GM19351 (cell line): ENCODE results near the gene KRT77.

Source experiments
- ATAC-seq: cut with Tn5 transposase; IDR thresholded peaks from one replicate; pipeline ENCODE4 v1.9.1; 2021; ENCODE audit warnings: mild to moderate bottlenecking, moderate library complexity; ENCODE audit not compliant: unreplicated experiment

The KRT77 gene

DNA sequence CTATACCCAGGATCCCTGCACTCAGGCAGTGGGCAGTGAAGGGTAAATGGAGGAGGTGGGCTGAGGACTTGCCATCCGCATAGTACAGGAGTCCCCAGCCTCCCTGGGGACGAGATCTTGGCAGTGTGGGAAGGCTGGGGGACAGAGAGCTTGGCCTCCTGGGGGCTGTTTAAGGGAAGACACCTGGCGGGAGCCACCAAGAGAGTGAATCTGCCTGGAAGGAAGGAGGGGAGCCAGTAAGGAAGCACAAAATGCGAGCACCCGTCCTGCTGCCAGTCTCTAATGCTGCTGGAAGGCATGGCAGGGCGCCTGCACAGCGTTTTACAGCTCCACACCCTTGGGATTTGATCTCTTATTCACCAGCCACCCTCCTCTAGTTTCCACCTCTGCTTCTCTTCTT, 43.9 kb downstream of the KRT77 start:
- ATAC-seq, result no peak

- no peak for ATAC-seq
Observed at GRCh38 chr12:52658196-52658595, 45.1 kb downstream of the KRT77 start.

- ATAC-seq, result no peak
Observed at GRCh38 chr12:52657250-52657902, 45.9 kb downstream of the KRT77 start.

GRCh38 chr12:52656616-52657015, 46.7 kb downstream of the KRT77 start:
- ATAC-seq, result no peak

DNA sequence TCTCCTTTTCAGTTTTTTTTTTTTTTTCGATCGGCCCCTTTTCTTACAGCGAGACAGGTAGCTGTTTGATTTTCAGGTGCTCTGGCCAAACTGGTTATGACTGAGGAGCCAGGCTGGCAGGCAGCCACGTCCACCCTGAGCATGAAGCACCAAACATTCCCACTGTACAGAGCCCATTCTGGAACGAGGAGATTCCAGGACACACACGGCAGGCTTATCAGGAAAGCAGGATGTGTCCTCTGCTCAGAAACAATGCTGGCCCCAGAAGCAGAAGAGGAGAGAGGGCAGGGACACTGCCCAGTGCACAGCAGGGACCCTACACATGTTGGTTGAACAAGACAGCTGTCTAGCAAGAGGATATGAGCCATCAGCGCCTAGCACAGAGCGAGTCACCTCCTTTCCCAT, 47.6 kb downstream of the KRT77 start:
- ATAC-seq, result no peak

DNA sequence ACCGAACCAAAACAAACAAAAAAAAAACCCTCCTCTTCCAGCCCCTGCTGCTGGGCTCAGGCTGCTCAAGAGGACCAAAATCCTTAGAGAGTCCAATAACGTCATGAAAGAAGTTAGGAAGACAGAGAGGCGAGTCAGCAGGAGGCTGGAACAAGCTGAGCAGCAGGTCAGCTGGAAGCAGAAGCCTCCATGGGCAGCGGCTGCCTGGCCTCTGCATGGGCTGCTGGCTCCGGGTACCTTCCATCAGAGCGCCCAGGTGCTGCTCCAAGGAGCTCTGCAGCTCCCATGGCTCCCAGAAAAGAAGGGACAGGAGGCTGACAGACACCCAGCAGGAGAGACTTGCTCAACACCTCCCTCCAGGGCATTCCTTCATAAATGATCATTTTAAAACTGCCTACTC, 48.1 kb downstream of the KRT77 start:
- ATAC-seq, result no peak

DNA sequence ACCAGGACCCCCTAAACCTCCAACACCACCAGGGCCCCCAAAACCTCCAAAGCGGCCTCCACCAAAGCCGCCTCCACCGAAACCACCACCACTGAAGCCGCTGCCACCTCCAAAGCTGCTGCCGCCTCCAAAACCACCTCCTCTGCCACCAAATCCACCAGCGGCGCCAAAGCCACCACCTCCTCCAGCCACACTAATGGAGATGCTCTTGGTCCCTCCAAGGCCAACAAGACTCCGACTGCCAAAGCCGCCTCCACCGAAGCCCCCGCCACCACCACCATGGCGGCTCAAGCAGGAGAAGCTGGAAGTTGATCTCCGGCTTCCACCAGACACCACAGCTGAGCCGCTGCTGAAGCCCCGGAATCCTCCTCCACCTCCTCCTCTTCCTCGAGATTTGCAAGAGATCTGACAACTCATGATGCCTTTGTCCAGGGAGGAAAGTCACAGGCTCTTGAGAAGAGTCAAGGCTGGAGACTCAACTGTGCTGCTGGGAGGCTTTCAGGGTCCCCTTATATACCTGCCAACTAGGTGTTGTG, 51.5 kb downstream of the KRT77 start, which contains the start of gene KRT2:
Gene KRT2 (minus strand): TSS at position 486 of the 536 bp plus-strand sequence. CDS start 69 bp downstream, at position 417.
- ATAC-seq, result no peak

DNA sequence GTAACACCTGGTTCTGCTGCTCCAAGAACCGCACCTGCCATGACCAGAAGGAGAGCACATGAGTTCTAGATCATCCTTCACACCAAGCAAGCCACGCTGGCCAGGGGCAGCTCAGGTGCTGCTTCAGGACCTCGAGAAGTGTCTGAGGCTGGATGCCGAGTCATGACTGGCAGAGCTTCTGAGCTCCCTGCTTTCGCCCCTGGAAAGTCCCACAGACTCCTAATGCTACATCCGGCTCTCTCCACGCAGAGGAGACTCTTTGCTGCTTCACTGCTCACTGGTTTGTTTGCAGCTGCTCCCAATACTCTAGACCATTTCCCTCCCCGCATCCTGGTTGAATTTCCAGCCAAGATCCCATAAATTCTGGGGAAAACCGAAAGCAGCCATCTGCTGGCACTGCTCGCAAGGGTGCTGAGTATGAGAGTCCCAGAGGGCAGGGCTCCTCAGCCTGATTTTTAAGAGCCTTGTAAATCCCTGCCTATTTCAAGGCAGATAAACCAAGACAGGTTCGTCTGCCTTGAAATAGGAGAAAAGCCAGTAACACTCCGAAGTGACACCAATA, 52.7 kb downstream of the KRT77 start:
- ATAC-seq, result no peak

GRCh38 chr12:52649066-52649465, 54.3 kb downstream of the KRT77 start:
- ATAC-seq, result no peak

GRCh38 chr12:52648012-52648550, 55.2 kb downstream of the KRT77 start:
- no peak for ATAC-seq

DNA sequence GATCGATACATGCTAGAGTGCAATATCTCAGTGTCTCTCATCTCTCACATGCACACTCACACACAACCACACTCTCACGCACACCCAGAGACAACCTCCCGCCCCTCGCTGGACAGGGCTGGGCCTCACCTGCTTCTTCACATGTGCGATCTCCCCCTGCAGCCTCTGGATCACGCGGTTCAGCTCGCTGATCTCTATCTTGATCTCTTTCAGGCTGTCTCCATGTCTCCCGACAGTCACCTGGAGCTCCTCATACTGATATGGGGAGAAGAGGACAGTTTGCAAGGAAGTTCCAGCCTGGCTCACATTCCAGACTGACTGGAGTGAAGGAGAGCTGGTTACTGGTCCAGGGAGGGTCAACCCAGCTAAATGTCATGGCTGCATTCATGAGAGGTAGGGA, 55.7 kb downstream of the KRT77 start:
- no peak for ATAC-seq

GRCh38 chr12:52646613-52647012, 56.7 kb downstream of the KRT77 start:
- no peak for ATAC-seq

- no peak for ATAC-seq
Observed at GRCh38 chr12:52645982-52646381, 57.3 kb downstream of the KRT77 start.

- ATAC-seq, result no peak
Observed at GRCh38 chr12:52645120-52645761, 58.1 kb downstream of the KRT77 start.

GRCh38 chr12:52644078-52644415, 59.3 kb downstream of the KRT77 start:
- ATAC-seq, result no peak

DNA sequence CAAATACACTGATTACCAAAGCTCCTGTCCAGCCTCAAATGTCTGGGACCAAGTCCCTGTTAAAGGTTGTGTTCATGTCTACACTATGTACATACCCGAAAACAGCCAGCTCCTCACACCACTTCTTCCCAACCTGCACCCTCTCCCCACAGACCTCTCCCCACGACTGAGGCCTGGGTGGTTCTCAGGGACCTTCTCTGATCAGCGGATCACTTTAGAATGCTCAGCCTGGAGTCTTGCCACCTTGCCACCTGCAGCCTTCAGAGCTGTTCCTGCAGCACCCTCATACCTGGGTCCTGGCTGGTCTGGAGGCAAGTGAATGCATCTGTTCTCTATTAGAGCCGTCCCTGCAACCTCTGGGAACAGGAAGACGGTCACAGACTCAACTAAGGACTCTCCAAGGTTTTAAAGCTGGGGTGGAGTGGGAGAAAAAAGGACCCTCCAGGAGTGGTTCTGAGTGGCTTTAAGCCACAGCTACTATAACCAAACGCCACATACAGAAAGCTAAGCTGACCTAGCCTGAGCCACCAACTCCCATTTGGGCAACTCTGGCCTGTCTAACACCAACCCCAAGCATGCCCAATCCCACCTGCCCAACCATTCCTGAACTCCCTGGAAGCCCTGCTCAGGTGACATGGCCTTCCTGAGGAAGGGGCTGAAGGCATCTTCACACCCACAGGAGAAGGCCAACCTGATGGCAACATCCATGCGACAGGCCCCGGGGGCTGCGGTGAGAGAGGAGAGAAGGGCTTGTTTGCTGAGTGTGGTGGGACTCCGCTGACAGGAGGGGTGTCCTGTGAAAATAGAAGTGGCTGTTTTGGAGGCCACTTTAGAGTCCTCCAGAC, 59.9 kb downstream of the KRT77 start:
- ATAC-seq, result no peak

DNA sequence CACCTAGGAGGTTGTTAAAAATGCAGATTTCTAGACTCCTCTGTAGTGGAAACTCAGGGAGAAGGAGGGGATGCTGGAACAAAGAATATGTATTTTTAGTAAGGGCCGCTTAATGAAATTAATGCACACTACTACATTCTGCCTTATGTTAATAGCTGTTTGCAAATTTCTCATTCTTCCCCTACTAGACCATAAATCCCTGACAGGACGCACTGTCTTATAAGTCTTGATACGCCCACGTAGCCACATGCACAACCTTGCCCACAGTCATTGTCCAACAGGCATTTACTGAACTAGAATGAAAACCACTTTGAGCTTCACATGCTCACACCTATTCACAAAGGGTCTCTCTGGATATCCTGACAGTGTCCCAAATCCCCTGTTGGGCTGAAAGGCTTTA, 61.9 kb downstream of the KRT77 start:
- no peak for ATAC-seq
